Large intestine (tissue), 3 donors: Measurements from ENCODE around the gene FXN. TPM values are rescaled to one million over a fixed set of nuclear protein-coding genes. Genes with fewer than 3 reads are reported as not detected.

Experiments
- DNase-seq, 2 donors: peaks; one replicate each; pipeline versions ENCODE4 v3.0.0 to v3.0.0-alpha.2; 2013
- H3K27ac ChIP-seq: one replicate; pipeline ENCODE4 v1.5.1; 2013; ENCODE audit warnings: low read length
- H3K27me3 ChIP-seq: 2 replicates; pipeline ENCODE4 v1.6.1; 2013; ENCODE audit warnings: low read length; ENCODE audit not compliant: control insufficient read depth, insufficient read depth
- H3K36me3 ChIP-seq: 2 replicates; pipeline ENCODE4 v1.6.1; 2013; ENCODE audit warnings: low read length; ENCODE audit not compliant: control insufficient read depth, insufficient read depth
- H3K4me1 ChIP-seq: one replicate; pipeline ENCODE4 v1.6.1; 2013; ENCODE audit warnings: low read length; ENCODE audit not compliant: control insufficient read depth, insufficient read depth
- H3K4me3 ChIP-seq: one replicate; pipeline ENCODE4 v1.5.1; 2013; ENCODE audit warnings: low read length
- H3K9me3 ChIP-seq: one replicate; pipeline ENCODE4 v1.6.1; 2013; ENCODE audit warnings: mild to moderate bottlenecking, low read depth, low read length, moderate library complexity; ENCODE audit not compliant: control insufficient read depth
- WGBS: methylation state at CpG from one replicate; pipeline ENCODE4 v1.1.5; 2013; ENCODE audit warnings: low lambda C conversion rate; ENCODE audit not compliant: insufficient coverage; 5-methylcytosine and 5-hydroxymethylcytosine counted together
- polyA plus RNA-seq: library from polyadenylated mRNA; unstranded; fragments of 120-200 nt; gene quantifications from one replicate; pipeline ENCODE4 v1.2.1, GENCODE V29; 2013

The FXN gene
- polyA plus RNA-seq, 1 donor: 12.4 TPM

DNA sequence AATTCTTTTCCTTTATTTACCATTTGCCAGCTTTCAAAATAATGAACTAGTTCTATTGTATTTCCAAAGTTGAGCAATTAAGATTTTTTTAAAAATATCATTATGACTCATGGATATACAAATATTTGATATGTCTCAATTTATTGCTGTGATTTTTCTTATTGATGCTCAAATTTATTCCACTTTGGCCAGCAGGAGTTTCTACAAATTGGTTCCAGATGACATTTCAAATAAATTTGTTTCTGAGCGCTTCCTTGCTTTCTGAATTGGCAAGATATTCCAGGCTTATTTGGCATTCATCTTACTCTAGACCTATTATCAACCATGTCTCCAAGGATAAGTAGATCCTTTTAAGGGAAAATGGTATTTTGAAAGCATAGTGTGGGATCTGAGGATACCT lies 80.1 kb downstream of the FXN start:
- peak in 1 of 2 donors; percentile 0 for DNase-seq
- WGBS: no CpG with 5 or more reads among the region's 1 CpG
- H3K36me3 ChIP-seq: no peaks in the 10 kb centered on the region
- no peaks in the 10 kb centered on the region for H3K27me3 ChIP-seq
- H3K4me1 ChIP-seq: peaks cover 5% of the 10 kb centered on the region
- no peak overlapping the region for H3K27ac ChIP-seq
- no peak overlapping the region for H3K4me3 ChIP-seq
- no peaks in the 10 kb centered on the region for H3K9me3 ChIP-seq

DNA sequence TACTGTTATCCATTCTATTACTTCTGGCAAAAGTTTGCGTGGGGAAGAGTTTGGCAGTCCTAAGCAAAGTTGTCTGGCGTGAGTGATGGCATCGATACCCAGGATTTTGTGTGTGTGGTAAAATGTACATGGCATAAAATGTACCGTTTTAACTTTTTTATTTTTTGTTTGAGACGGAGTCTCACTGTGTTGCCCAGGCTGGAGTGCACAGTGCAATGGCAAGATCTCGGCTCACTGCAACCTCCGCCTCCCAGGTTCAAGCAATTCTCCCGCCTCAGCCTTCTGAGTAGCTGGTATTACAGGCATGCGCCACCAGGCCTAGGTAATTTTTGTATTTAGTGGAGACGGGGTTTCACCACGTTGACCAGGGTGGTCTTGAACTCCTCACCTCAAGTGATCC lies 83.1 kb downstream of the FXN start:
- peak in 1 of 2 donors; percentile 0 for DNase-seq
- peaks cover 5% of the 10 kb centered on the region for H3K4me1 ChIP-seq
- no CpG with 5 or more reads among the region's 11 CpGs for WGBS
- H3K36me3 ChIP-seq: no peaks in the 10 kb centered on the region
- H3K27ac ChIP-seq: no peak overlapping the region
- no peak overlapping the region for H3K4me3 ChIP-seq
- no peaks in the 10 kb centered on the region for H3K27me3 ChIP-seq
- H3K9me3 ChIP-seq: no peaks in the 10 kb centered on the region

DNA sequence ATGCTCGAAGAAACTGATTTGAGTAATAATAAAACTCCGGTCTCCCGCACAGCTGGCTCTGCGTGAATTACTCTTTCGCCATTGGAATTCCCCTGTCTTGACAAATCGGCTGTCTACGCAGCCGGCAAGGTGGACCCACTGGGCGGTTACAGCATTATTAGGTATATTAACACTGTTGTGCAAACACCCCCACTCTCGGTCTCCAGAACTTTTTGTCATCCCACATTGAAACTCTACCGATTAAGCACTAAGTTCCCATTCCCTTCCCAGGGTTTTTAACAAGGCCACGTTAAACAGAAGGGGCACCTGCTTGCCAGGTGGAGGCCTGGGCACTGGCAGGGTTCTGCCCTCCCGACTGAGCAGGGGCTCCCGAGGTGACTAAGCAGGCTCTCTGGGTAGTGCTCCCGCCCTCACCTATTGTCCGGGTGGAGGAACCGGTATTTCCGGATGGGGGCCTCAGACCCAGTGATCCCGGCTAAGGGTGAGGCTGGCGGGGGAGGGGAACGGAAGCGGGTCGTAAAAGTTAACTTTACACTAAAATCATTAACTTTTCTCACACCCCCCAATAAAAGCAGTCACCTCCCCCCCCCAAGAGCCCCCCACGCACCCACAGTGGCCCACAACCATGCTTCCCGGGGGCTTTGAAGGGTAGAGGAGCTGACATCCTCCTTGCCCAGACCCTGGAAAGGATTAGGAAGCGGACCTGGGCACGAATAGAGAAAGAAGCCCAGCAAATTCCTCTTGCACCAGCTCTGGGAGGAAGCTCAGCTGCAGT lies 85.0 kb downstream of the FXN start:
- Histone ChIP-seq H3K9me3 (no peaks in the 10 kb centered on the region), H3K4me1 (peaks cover 5% of the 10 kb centered on the region), H3K4me3 (peak overlapping the region; percentile 75), H3K27me3 (no peaks in the 10 kb centered on the region), H3K36me3 (no peaks in the 10 kb centered on the region), H3K27ac (peak overlapping the region; percentile 98)
- 8% methylated on average over 2 of the region's 27 CpGs for WGBS
- peak; percentile 93 to 97 for DNase-seq

DNA sequence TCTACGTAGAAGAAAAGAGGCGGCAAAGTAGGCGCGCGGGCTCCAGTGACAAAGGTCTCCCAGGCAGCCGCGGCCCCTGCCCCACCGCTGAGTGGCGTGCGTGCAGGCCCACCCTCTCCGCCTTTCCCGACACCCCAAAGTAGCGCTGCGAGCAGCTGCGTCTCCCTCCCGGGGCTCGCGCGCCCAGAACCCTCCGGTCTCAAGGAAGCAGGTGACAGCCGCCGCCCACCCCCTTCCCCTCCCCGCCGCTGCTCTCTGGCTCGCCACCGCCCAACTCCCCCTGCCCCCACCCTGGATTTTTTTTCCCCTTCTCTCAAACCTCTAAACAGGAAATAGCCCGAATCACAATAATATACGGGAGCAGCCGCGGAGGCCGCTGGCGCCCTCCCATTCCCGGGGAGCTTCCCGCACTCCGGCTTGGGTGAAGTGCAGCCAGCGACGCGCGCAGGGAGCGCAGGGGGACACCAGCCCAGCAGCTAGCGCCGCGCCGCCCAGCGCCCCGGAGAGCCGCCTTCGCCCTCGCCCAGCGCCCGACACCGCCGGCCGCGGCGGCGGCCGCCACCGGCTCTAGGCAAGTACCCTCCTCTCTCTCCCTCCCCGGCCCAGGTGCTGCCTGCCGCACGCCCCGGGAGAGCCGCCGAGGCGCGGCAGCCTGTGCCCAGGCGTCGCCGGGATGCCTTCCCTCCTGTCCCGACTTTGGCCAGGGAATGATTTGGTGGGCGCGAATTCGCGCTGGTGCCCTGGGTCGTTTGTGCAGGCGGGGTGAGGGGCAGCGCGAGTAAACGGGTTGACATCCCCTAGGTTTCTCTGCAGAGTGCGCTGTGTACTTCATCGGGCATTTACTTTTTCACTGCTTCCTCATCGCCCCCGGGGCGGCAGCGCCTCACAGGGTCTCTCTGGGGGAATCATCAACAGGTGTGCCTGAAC lies 85.9 kb downstream of the FXN start:
- WGBS: no CpG with 5 or more reads among the region's 86 CpGs
- Histone ChIP-seq H3K27ac (peak overlapping the region; percentile 98), H3K4me3 (peak overlapping the region; percentile 75), H3K4me1 (peaks cover 5% of the 10 kb centered on the region), H3K9me3 (no peaks in the 10 kb centered on the region), H3K36me3 (no peaks in the 10 kb centered on the region), H3K27me3 (no peaks in the 10 kb centered on the region)
- DNase-seq: peak; percentile 67 to 92

DNA sequence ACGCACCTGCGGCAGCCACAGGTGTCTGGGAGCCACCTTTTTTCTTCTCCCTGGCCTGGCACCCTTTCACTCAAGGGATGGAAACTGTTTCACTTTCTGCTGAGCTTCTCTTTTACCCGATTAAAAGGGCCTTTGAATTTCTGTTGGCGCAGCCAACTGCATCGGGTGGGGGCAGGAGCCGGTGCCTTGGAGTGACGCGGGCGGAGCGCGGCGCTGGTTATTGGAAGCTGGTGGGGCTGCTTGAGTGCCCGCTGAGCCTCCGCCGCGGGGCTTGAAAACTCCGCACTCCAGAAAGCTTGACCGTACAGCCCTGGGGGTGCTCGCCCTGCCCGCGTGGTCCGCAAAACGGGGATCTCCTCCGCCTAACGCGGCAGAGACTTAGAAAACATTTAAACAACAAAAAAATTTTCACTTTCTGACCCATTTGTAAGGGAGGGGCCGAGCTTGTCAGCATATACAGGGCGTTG lies 86.6 kb downstream of the FXN start:
- H3K4me1 ChIP-seq: peaks cover 5% of the 10 kb centered on the region
- peak; percentile 38 to 69 for DNase-seq
- peak overlapping the region; percentile 75 for H3K4me3 ChIP-seq
- H3K27me3 ChIP-seq: no peaks in the 10 kb centered on the region
- no CpG with 5 or more reads among the region's 28 CpGs for WGBS
- no peaks in the 10 kb centered on the region for H3K9me3 ChIP-seq
- H3K36me3 ChIP-seq: no peaks in the 10 kb centered on the region
- peak overlapping the region; percentile 98 for H3K27ac ChIP-seq

DNA sequence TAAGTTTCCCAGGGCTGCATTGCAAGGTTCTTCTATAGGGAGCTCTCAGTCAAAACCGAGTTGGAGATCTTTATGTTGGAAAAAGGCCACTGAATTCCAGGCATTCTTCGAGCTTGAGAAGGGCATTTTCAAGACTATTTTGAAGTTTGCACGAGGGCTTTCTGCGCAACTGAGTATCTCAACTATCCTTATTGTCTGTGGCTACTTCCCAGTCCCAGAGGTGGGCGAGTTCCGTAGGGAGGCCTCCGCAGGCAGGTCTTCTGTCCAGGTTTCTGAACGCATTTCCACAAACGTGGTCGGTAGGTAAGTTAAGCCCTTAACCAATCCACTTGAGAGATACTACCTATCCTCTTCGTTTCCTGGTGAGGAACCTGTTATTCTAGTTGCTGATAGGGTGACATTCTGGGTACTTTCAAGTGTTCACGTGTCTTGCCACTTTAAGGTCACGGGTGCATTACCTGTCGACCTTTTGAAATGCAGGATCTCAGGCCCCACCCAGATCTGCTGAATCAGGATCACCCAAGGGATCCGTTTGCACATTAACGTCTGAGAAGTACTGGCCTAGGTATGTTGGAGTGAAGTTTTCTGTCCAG lies 87.1 kb downstream of the FXN start:
- no peaks in the 10 kb centered on the region for H3K27me3 ChIP-seq
- DNase-seq: peak; percentile 87 to 96
- H3K4me1 ChIP-seq: peaks cover 5% of the 10 kb centered on the region
- WGBS: no CpG with 5 or more reads among the region's 16 CpGs
- no peaks in the 10 kb centered on the region for H3K9me3 ChIP-seq
- peak overlapping the region; percentile 75 for H3K4me3 ChIP-seq
- no peaks in the 10 kb centered on the region for H3K36me3 ChIP-seq
- peak overlapping the region; percentile 98 for H3K27ac ChIP-seq

DNA sequence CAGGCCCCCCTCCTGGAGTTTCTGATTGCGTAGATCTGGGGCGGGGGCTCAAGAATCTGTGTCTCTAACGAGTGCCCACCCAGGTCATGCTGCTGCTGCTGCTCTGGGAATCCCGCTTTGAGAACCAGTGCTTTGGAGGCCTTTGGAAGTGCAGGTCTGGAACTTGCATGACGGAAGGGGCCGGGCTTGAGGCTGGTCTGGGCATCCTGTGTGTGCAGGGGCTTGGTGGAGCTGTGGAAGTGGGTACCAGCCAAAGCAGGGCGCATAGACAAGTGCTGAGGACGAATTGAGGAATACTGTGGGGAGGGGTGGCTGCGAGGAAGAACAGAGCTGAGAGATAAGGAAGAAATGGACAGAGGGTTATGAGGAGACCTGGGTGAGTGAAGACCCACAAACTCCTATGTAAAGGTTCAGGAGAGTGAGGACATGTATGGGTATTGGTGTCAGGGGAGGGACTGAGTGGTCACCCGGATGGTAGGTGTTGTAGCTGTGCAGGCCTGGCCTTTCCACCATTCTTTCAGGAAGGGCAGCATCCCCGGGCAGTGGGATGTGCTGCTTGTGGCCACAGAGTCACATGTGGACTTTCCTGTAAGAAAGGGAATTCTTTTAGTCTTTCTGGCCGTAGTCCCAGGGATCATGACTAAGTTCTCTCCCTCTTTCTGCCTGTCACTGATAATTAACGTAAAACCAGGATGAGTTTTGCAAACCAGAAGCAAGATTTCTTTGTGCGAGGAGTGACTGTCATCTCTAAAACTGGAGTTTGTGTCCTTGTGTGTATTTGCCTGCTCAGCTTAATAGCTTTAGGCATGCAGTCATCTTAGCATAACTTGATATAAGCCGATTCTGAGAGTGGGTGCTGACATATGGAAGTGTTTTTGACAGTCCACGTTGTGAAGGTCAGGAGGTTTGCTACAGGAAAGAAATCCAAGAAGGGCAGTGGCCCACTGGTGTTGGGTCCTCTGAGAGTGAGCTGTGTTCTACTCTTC lies 95.2 kb downstream of the FXN start:
- no CpG with 5 or more reads among the region's 16 CpGs for WGBS
- no peaks in the 10 kb centered on the region for H3K27me3 ChIP-seq
- H3K9me3 ChIP-seq: no peaks in the 10 kb centered on the region
- peaks cover 23% of the 10 kb centered on the region for H3K36me3 ChIP-seq
- H3K4me3 ChIP-seq: no peak overlapping the region
- DNase-seq: peak; percentile 19 to 32
- H3K4me1 ChIP-seq: peaks cover 43% of the 10 kb centered on the region
- H3K27ac ChIP-seq: peak overlapping the region; percentile 87

DNA sequence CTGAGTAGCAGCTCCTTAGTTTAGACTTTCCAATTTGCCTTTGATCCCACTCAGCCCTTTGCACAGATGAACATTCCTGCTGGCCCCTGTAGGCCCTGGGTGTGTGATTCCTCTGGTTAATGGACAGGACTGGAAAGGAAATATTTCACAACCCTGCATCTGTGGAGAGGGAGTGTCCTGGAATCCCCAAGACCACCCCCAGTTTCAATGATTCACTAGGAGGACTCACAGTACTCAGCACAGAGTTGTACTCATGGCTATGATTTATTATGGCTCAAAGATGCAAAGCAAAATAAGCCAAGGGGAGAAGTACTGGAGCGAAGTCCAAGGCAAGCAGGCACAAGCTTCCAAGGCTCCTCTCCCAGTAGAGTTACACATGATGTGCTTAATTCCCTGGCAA lies 96.1 kb downstream of the FXN start:
- no peaks in the 10 kb centered on the region for H3K27me3 ChIP-seq
- no CpG with 5 or more reads among the region's 1 CpG for WGBS
- H3K27ac ChIP-seq: peak overlapping the region; percentile 87
- peaks cover 43% of the 10 kb centered on the region for H3K4me1 ChIP-seq
- H3K4me3 ChIP-seq: no peak overlapping the region
- peaks cover 23% of the 10 kb centered on the region for H3K36me3 ChIP-seq
- DNase-seq: peak; percentile 95 to 99
- no peaks in the 10 kb centered on the region for H3K9me3 ChIP-seq

DNA sequence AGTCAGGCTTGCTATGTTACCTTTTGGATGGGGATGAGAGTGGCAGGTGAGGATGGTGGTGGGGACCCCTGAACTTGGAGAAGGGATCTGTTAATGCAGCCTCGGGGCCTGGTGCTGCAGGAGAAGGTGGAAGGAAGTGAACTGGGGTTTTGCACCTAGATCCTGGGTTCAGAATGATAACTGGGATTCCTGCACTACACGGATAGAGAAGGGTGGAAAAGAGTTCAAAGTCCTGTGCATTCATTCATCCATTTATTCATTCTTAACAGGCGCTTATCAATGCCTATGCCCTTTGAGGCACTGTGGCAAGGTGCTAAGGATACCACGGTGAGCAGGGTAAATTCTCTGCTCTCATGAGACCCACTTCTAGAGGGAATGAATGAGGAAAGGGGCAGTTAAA lies 96.8 kb downstream of the FXN start:
- Histone ChIP-seq H3K27me3 (no peaks in the 10 kb centered on the region), H3K9me3 (no peaks in the 10 kb centered on the region), H3K4me1 (peaks cover 43% of the 10 kb centered on the region), H3K4me3 (no peak overlapping the region), H3K36me3 (peaks cover 23% of the 10 kb centered on the region), H3K27ac (peak overlapping the region; percentile 87)
- no CpG with 5 or more reads among the region's 4 CpGs for WGBS
- DNase-seq: peak; percentile 56 to 80
